ENCODE results near the gene TBC1D10A.

Gene TBC1D10A

DNA sequence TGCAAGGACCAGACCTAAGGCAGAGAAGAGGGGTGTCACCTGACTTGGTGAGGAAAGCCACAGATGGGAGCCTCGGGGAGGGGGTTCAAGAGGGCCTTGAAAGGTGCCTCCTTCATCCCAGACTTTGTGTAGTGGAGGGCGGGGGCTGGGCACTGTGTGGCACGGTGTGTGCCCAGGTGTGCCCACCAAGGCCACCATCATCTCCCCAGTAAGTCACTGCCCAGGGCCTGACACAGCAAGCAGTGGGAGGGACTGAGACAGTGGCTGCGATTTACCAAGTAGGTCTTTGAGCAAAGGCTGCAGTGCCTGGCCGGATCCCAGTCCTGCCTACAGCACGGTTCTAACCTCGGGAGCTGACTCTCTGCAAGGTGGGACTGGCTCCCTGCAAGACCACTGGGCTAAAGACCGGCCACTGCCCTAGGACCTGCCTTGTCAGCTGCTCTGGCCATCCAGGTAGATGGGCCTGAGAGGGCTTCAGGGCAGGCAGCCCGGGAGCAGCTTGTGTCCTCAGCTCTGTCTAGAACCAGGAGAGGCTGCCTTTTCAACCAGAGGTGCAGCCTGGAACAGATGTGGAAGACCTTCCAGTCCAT, 61.5 kb downstream of the TBC1D10A start:
- no peak for DNase-seq

DNA sequence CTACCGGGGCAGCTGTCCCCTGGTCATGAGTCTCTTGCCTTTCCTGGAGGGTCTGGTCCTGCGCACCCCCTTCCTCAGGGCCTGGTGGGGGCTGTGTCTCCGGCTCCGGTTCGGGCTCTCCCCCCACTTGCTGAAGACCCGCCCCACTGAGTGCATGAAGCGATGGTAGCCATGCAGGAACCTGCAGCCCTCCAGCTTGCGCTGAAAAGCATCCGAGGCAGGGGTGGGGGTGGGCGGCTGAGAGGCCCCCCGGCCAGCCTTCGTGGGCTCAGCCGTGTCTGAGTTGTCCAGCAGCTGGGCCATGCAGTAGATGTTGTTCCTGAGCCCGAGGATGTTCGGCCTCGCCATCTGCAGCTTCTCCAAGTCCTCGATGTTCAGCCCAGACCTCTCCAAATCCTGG, 62.9 kb downstream of the TBC1D10A start:
- no peak for DNase-seq

DNA sequence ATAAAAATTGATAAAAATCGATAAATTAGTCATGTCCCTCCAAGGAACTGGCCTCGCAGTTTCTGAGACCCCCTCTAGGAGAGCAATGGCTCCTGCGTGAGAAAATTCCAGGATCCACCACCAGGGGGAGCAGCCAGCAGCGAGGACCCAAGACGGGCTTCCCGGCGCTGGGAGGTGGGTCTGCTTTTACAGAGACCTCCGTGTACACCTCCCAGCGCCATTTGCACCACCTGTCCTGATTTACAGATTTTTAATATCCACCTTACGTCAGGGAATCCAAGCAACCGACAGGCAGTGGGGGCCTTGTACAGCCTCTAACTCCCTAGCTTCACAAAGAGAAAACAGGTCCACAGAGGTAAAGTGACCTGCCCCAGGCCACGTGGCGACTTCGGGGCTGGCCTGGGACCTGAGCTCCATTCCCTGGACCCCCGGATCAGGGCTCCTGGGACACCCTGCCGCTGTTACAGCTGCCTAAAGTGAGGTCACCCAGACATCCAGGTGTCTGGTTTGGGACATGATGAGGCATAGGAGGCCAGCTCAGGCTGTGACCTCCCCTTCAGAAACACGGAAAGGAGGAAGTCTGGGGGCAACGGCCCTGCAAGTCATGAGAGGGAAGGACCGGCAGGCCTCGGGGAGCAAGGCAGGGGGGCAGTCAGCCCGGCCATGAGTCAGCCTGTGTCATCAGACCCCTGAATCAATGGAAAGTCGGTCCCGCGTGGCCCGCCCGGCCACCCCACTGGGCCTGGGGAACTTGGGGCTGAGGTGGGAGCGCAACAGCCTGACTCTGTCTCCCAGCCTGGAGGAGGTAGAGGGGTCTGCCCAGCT, 63.6 kb downstream of the TBC1D10A start:
- DNase-seq, result peak; percentile 76

DNA sequence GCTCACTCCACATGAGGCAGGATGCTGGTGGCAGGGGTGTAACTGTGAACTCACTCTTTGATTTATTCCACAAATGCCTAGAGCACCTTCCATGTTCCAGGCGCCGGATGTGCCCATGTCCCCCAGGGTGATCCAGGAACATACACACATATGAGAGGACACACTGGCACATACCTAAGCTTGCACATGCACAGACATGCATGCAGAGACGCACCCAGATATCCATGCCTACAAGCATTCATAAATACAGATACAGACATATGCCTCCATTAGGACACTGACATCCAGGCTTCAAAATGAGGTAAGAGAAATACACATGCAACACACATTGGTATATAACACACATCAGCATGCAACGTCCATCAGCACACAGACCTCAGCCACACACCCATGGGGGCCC, 64.6 kb downstream of the TBC1D10A start:
- DNase-seq, result no peak

DNA sequence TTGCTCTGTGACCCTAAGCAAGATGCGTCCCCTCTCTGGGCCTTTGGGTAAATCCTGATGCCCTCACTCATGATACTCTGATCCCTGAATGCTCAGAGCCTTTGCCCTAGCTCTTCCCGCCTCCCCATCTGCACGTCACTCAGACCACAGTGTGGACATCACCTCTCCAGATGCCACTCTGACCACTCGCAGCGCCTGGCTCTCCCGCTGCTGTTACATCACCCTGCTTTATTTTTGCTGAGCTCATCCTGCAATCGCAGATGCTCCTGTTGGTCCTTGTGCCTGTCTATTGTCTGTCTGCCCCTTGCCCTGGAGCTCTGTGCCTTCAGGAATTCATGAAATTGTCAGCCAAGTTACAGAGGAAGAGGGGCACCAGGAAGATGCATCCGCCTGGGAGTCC, 65.6 kb downstream of the TBC1D10A start:
- DNase-seq, result peak; percentile 62

DNA sequence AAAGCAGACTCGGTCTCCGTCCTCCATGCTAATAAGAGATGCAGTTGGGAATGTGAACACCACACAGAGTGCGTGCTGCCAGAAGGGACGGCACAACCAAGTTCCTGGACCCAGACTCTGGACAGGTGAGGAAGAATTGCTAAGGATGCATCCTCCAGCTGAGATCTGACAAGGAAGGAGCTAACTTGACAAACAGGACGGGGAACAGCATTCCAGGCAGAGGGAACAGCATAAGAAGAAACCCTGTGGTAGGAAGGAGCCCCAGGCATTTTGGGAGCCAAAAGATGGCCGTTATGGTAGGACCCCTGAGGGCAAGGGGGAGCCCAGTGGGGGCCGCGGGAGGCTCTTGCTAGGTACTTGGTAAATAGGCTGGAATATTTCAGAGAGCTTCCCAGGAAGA, 66.1 kb downstream of the TBC1D10A start:
- no peak for DNase-seq

DNA sequence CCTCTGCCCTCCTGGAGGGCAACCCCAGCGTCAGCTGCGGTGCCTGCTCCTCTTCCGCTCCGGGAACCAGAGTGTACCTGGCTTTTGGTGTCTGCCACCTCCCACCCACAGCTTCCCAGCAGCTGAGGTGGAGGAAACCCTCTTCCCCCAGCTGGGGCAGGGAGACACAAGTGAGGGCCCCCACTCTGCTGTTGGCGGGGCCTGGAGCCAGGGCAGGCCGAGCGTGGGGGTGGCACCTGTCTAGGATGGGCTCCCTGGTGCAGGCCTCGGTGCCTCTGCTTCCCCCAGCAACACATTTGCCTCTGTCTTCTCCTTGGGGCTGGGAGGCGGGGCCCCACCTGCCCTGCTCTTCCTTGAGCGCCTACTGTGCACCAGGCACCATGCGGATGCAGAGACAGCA, 66.5 kb downstream of the TBC1D10A start:
- DNase-seq, result no peak

DNA sequence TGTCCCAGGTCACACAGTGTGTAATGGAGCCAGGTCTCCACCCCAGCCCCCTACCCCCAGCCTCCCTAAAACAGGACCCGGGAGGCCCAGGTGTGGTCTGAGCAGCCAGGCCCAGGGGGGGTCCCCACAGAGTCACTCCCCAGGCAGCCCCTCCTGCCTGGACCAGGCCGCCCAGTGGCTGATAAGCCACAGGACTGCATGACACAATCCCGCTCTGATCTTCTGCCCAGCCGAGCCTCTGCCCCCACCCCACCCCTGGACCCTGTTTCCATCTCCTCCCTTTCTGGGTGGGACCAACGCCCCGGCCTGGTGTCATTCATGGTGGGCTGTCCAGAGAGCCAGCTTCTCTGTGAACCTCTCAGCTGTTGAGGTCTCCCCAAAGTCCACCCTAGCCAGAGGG, 72.4 kb downstream of the TBC1D10A start:
- DNase-seq, result no peak

DNA sequence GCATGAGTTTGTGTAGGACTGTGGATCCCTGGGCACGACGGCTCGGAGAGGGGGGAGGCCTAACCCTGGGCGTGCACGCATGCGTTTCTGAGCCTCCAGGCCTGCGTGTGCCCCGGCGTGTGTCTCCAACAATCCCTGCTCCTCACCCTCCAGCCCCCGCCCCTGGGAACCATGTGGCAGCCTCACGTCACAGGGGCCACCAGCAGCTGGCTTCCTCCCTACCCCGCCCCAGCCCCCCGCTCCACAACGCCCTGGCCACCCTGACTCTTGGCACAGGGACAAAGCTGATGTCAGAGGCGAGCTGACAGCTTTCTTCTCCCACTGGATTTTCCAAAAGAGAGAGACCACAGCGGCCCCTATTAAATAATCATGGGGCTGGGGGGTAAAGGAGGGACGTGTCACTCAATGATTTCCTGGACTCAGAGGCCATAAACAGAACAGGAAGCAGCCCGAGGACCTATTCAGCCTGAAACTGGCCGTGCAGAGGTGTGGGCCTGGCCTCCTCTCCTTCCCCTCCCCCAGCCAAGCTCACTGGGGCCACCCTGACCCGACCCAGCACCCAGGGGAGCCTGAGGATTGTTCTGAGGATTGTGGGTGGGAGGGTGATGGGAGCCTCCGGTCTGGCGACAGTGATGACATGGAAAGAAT, 73.4 kb downstream of the TBC1D10A start:
- DNase-seq, result no peak

DNA sequence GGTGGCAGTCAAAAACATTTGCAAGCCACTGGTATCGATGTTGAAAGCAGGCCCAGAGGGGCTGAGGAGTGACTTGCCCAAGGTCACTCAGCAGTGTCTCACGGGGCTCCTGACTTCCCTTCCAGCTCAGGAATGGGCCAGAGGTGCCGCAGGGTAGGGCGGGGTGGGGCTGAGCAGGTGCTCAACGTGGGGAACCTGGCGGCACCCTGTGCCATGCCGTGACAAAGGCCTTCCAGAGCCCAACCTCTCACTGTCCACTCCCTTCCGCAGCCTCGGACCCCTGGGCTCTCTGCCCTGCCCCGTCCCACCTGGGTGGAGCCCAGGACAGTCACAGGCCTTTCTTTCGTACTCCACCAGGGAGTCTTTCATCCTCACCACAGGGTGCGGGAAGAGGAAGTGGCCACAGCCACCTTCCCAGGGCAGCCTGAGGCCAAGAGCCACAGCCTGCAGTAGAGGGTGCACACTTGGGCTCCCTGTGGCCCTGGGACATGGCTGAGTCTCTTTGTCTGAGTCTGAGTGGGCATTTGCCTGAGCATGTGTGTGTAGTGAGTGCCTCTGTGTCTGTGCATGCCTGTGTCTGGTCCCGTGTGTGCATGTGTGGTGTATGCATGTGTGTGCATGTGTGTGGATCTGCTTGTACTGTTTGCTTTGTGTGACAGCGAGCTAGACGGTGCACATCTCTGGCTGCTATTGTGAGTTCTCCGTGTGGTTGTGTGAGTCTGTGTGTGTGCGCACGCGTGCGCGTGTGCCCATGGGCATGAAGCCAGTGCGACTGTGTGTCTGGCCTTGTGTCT, 74.1 kb downstream of the TBC1D10A start:
- DNase-seq, result no peak

DNA sequence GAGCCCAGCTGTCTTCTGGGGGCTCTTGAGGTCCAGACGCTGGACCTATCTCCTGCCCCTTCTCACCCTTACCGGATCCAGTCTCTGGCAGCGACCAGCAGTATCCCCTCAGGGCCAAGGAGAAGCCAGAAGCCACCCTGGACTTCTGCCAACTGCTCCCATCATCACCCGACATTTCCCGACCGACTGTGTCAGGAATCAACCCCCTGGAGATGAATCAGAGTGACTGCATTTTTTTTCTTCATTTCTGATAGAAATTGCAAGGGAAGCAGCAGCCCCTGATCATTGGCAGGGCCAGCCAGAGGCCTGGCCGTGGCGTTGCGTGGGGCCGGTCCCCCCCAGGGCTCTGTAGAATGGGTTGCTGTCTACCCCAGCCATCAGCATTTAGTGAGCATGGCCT, 75.0 kb downstream of the TBC1D10A start:
- DNase-seq, result no peak

DNA sequence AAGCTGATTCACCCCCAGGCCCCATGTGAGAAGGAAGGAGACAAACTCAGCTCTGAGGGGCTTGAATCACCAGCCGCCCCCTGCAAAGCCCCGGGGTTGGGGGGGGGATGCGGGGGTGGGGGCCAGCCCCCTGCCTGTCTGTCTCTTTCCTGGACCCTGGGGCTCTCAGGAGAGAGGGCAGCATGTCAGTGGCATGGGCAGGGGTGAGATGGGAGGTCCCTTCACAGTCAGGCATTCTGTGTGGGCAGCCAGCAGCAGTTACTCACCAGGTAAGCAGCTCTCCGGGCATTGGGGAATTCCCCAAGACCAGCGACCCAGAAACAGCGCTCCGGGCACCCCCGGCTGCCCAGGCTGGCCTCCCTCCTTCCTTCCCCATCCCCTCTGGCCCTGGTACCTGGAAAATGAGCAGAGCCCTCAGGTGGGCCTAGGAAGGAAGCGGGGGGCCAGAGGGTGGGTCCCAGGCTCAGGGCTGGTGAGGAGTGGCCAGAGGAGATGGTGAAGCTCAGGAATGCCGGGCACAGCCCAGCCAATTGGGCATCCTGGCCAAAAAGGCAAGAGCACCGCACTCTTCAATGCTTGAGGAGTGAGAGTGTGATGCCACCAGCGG, 76.0 kb downstream of the TBC1D10A start:
- no peak for DNase-seq

DNA sequence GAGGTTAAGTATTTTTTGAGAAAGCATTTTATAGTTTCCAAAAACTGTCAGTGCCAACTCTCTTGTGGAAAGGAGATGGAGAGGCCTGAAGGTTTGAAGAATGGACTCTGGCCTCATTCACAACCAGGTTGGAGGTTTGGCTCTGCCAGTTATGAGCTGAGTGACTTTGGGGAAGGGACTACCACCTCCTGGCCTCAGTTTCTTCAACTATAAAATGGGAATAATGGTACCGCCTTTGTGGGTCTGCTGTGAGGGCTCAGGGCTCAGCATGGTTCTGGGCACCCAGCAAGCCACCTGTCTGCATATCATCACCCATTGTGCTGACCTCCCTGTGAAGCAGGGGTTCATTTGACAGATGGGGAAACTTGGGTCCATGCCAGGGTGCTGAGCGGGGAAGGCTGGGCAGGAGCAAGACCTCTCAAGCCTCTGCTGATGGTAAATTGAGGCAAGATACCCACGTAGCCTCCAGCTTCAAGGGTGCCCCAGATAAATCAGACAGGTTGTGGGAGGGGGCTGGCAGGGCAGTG, 76.6 kb downstream of the TBC1D10A start:
- no peak for DNase-seq

DNA sequence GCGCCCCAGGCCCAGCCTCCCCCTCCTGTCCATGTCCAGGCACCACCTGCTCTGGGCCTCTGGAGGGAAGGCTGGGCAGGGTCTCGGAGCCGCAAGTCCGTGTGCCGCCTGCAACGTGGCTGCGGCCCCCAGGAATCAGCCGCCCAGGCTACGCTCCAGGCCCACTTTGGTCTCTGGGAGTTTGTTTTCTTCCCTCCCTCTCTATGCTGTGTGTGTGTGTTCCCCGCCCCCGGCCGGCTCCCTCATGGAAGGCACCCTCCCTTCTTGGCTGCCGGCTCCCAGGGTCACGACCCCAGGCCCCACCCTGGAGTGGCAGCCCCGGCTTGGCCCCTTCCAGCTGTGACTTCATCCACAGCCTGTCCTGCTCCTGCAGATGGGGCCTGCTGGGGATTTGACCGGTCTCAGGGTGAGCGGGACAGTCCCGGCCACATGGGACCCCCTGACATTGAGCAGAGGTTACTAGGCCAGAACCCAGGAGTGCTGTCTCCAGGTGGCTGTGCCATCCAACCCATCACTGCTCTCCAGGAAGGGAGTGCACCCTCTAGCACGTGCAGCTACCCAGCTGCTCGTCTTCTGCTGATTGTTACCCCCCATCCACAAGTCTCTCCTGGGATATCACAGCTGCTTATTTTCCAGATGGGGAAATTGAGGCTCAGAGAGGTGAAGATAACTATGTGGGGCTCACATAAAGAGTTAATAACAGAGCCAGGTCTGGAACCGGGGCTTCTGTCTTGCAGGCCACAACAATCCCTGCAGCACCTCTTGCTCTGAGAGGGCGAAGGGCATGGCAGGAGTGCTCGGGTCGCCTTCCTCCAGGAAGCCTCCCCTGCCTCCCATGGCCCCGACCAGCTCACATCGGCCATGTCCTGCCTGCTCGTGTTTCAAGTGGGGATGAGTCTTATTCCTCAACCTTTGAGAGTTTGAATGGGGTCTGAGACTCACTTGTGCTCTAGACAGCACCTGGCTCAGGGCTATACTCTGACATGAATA, 77.4 kb downstream of the TBC1D10A start:
- no peak for DNase-seq

DNA sequence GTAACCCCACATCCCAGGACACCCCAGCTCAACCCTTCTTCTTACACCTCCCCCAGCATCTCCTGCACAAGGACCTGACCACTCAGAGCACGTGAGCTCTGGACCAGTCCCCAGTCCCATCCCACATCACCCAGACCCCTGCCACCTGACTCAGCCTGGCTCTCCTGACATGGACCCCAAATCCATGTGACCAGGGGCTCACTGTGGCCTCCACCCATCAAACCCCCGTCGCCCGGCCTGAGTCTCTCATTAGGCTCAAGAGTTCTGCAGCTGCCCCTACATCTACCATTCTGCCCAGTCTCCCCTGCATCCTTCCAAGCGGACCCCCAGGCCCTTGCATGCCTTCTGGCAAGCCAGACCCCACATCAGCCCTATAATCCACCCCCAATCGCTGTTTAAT, 78.3 kb downstream of the TBC1D10A start:
- DNase-seq, result no peak

DNA sequence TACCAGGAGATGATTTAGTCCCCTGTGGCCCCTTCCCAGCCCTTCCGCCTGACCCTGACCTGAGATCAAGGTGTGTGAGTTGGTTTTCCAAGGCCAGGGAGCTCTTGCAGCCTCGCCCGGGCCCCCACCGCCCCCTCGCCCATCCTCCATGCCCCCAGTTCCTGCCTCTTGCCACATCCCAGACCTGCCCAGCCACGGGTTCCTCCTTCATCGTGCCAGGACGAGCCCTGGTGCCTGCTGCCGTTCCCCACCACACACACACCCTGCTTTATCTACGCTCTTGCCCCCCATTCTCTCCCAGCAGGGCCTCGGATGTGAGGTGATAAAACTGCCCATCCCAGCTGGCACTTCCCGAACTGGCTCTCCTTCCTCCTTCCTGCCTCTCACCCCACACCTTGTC, 78.8 kb downstream of the TBC1D10A start:
- DNase-seq, result no peak

DNA sequence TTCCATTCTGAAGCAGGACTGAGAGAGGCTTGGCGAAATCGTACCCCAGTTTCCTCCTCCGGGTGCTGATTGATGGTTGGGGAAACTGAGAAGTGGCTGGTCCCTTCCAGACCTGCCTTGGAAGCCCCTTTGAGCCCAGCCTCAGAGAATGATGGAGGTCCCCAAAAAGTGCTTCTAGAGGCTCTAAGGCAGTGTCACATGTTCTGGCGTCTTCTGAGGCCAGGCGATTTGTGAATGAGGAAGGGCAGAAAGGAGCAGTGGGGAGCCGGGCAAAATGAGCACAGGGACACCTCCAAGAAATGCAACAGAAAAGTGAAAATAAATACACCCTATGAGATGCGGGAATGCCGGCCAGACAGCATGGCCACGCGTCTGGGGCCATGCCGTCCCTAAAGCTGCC, 79.2 kb downstream of the TBC1D10A start:
- DNase-seq, result no peak

DNA sequence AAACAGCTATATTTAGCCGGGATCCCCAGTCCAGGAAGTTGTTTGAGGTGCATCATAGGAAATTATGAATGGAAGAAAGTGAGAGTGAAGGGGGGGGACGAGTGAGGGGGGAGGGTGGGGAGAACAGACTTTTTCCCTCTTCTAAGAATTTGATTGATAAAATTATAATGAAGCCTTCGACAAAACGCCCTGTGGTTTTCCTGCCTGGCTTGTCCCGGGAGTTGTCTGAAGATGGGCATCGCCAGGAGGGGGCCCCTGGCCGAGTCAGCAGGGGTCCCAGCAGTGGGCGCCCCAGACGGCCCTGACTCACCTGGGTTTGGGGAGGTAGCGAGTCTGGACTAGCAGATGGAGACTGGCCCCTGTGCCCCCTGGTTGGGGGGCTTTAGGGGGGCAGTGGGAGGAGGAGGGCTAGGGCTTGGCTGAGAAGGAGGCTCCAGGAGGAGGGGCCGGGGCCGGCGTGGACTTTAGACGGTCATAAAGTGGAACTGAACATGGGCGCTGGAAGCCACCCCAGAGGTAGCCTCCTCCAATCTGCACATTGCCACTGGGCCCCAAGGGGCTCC, 79.8 kb downstream of the TBC1D10A start:
- no peak for DNase-seq

DNA sequence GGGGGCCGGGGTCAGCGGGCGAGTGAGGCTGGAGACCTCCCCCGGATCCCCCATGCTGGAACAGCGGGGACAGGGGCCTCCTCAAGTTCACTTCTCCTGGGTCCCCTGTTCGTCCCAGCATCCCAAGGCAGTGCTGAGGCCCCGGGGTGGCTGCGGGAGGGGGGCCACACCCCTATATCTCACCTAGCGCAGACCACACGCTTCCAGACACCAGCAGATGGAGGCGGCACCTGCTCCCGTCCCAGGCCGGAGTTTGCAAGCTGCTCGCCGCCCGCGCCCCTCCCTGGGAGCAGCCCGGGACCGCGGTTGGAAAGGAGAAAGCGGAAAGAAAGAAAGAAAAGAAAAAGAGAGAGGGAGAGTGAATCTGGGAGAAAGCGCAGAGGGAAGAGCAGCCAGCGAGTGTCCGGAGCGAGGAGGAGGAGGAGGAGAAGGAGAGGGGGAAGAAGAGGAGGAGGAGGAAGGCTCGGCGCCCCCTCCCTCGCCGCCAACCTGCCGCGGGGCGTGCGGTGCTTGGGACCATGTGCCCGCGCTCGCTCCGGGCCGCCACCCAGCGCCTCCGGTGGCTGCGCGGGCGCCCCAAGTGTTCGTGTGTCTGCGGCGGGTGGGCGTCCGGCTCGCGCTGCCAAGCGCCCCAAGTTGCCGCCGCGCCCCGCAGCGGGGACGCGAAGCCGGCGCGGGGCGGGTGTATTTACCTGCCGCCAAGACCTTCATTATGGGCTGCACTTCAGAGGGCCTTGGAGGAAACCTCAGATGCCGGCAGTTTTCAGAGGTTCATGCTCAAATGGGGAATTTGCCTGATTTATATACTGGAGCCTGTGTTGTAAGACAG, 80.5 kb downstream of the TBC1D10A start, which contains the start of gene LIF:
Gene LIF, minus strand, starts transcription at position 775 of the 829 bp plus-strand sequence. Its CDS starts 64 bp downstream, at position 711.
- peak; percentile 40 for DNase-seq

All from CD4-positive, alpha-beta T cell treated with Interferon gamma for 1 hour (primary cell).